GM23338 (cell line): ENCODE results near the gene RELN. TPM values are rescaled to one million over a fixed set of nuclear protein-coding genes. Genes with fewer than 3 reads are reported as not detected.

Experiments
- ATAC-seq: fragments of 200-7000 bp; cut with Tn5 transposase; 3 replicates; pipeline ENCODE4 v1.9.1; 2020
- DNase-seq: peaks from one replicate; pipeline ENCODE4 v3.0.0-alpha.2; 2015; ENCODE audit warnings: low spot score
- H2AFZ ChIP-seq: fragments of 200-600 bp; sonication (generic); 2 replicates; pipeline ENCODE4 v1.8.0; 2016; ENCODE audit warnings: antibody characterized with exemption, mild to moderate bottlenecking, moderate library complexity
- H3F3A ChIP-seq: fragments of 200-600 bp; sonication (generic); replicated peaks from 2 replicates; pipeline ENCODE4 v1.8.0; 2017; ENCODE audit warnings: antibody characterized with exemption, mixed run types, low read depth
- H3K27ac ChIP-seq: fragments of 200-600 bp; sonication (generic); 2 replicates; pipeline ENCODE4 v1.6.1; 2016; ENCODE audit warnings: low read depth
- H3K27me3 ChIP-seq: fragments of 200-600 bp; sonication (generic); 2 replicates; pipeline ENCODE4 v1.8.0; 2016; ENCODE audit warnings: mild to moderate bottlenecking, mixed run types, moderate library complexity; ENCODE audit not compliant: insufficient read depth
- H3K36me3 ChIP-seq: fragments of 200-600 bp; sonication (generic); 2 replicates; pipeline ENCODE4 v1.8.0; 2016; ENCODE audit warnings: mild to moderate bottlenecking; ENCODE audit not compliant: insufficient read depth
- H3K4me1 ChIP-seq: fragments of 200-600 bp; sonication (generic); 2 replicates; pipeline ENCODE4 v1.8.0; 2016; ENCODE audit warnings: mild to moderate bottlenecking, moderate library complexity; ENCODE audit not compliant: insufficient read depth
- H3K4me2 ChIP-seq: fragments of 200-600 bp; sonication (generic); 2 replicates; pipeline ENCODE4 v1.7.1; 2017; ENCODE audit warnings: mixed run types
- H3K4me3 ChIP-seq: fragments of 200-600 bp; sonication (generic); 2 replicates; pipeline ENCODE4 v1.6.1; 2016; ENCODE audit warnings: mixed run types
- H3K79me2 ChIP-seq: fragments of 200-600 bp; sonication (generic); replicated peaks from 2 replicates; pipeline ENCODE4 v1.8.0; 2017; ENCODE audit warnings: mild to moderate bottlenecking; ENCODE audit not compliant: insufficient read depth
- H3K9me2 ChIP-seq: fragments of 200-600 bp; sonication (generic); 2 replicates; pipeline ENCODE4 v1.8.0; 2017; ENCODE audit not compliant: insufficient read depth
- H4K20me1 ChIP-seq: fragments of 200-600 bp; sonication (generic); replicated peaks from 2 replicates; pipeline ENCODE4 v1.8.0; 2017; ENCODE audit warnings: mild to moderate bottlenecking; ENCODE audit not compliant: insufficient read depth
- H3K27ac Mint-ChIP-seq: 2 replicates; pipeline ENCODE4 v1.8.0; 2020; ENCODE audit warnings: inconsistent platforms, mild to moderate bottlenecking, moderate library complexity, mixed read lengths
- H3K27me3 Mint-ChIP-seq: 3 replicates; pipeline ENCODE4 v1.8.0; 2022; ENCODE audit warnings: low read depth, mild to moderate bottlenecking, moderate library complexity, mixed read lengths, inconsistent platforms; ENCODE audit not compliant: insufficient read depth, poor library complexity
- H3K36me3 Mint-ChIP-seq: 3 replicates; pipeline ENCODE4 v1.8.0; 2021; ENCODE audit warnings: low read depth, mild to moderate bottlenecking, inconsistent platforms, moderate library complexity, mixed read lengths
- H3K4me1 Mint-ChIP-seq: 3 replicates; pipeline ENCODE4 v1.8.0; 2020; ENCODE audit warnings: mild to moderate bottlenecking, inconsistent platforms, mixed read lengths
- H3K4me3 Mint-ChIP-seq: 3 replicates; pipeline ENCODE4 v1.8.0; 2021; ENCODE audit warnings: moderate library complexity, mild to moderate bottlenecking, inconsistent platforms, mixed read lengths
- H3K9me3 Mint-ChIP-seq: 3 replicates; pipeline ENCODE4 v1.8.0; 2020; ENCODE audit warnings: moderate library complexity, mild to moderate bottlenecking, inconsistent platforms, mixed read lengths
- CREB1 ChIP-seq: fragments of 250-450 bp; sonication (Bioruptor Pico); IDR thresholded peaks from 2 replicates; pipeline ENCODE4 v1.5.0; 2020; ENCODE audit warnings: low read depth, mild to moderate bottlenecking, moderate library complexity
- CTCF ChIP-seq, 2 experiments: fragments of 200-600 bp in 1 of 2; sonication (generic) in 1 of 2; conservative IDR thresholded peaks; 2 replicates each; pipeline versions ENCODE4 v1.5.1 to v1.6.1; 2016 to 2017; ENCODE audit warnings: antibody characterized with exemption in 2 of 2, low read depth in 2 of 2, mild to moderate bottlenecking in 2 of 2, moderate library complexity in 1 of 2
- ETS1 ChIP-seq: IDR thresholded peaks from 2 replicates; pipeline ENCODE4 v1.6.1; 2016; ENCODE audit warnings: antibody characterized with exemption
- EZH2 ChIP-seq: fragments of 200-600 bp; sonication (generic); IDR thresholded peaks from one replicate; pipeline ENCODE4 v1.8.0; 2017; ENCODE audit warnings: antibody characterized with exemption, mild to moderate bottlenecking, low read depth; ENCODE audit not compliant: unreplicated experiment
- JUNB ChIP-seq: IDR thresholded peaks from one replicate; pipeline ENCODE4 v1.6.1; 2016; ENCODE audit warnings: antibody characterized with exemption; ENCODE audit not compliant: unreplicated experiment
- POLR2AphosphoS5 ChIP-seq: IDR thresholded peaks from 2 replicates; pipeline ENCODE4 v1.6.1; 2016; ENCODE audit warnings: antibody characterized with exemption, low read depth
- REST ChIP-seq: IDR thresholded peaks from one replicate; pipeline ENCODE4 v1.6.1; 2018; ENCODE audit warnings: antibody characterized with exemption; ENCODE audit not compliant: unreplicated experiment
- STAT1 ChIP-seq: IDR thresholded peaks from one replicate; pipeline ENCODE4 v1.6.1; 2016; ENCODE audit warnings: antibody characterized with exemption; ENCODE audit not compliant: unreplicated experiment
- ZNF331 ChIP-seq: fragments of 250-450 bp; sonication (Bioruptor Pico); IDR thresholded peaks from 2 replicates; pipeline ENCODE4 v1.5.0; 2020; ENCODE audit warnings: low read depth, mild to moderate bottlenecking, moderate library complexity
- polyA plus RNA-seq: library from polyadenylated mRNA; unstranded; fragments of >200 nt; fragmentation: Nextera tagmentation; extraction: Ambion mirVana; gene quantifications from 2 replicates; pipeline ENCODE4 v1.2.1, GENCODE V29; 2016
- total RNA-seq: library from RNA; depleted of rRNA; stranded (reverse); fragments of >200 nt; shearing (Covaris generic); gene quantifications from 2 replicates; pipeline ENCODE4 v1.2.3, GENCODE V29; 2014

Gene RELN
- total and polyA plus RNA-seq, 2 experiments from 2014 or later, result 0.10 to 0.76 TPM

- no peak overlapping the region for H3K27ac Mint-ChIP-seq
- no peaks in the 10 kb centered on the region for H3K27me3 ChIP-seq
Observed at GRCh38 chr7:103922407-103922806, 67.1 kb downstream of the RELN start.

GRCh38 chr7:103921692-103922091 lies 67.8 kb downstream of the RELN start:
- H3K36me3 Mint-ChIP-seq, result no peaks in the 10 kb centered on the region
- Histone ChIP-seq H2AFZ (no peak overlapping the region), H3K4me1 (no peaks in the 10 kb centered on the region), H3K9me2 (no peaks in the 10 kb centered on the region), H4K20me1 (no peaks in the 10 kb centered on the region), H3K4me3 (no peak overlapping the region), H3K27ac (no peak overlapping the region), H3K4me2 (no peak overlapping the region), H3K36me3 (no peaks in the 10 kb centered on the region), H3F3A (no peaks in the 10 kb centered on the region), H3K27me3 (no peaks in the 10 kb centered on the region), H3K79me2 (no peaks in the 10 kb centered on the region)
- peaks cover 12% of the 10 kb centered on the region for H3K4me1 Mint-ChIP-seq
- DNase-seq (peak; percentile 14), ATAC-seq (peak; percentile 93)
- no peak overlapping the region for H3K4me3 Mint-ChIP-seq
- no peak overlapping the region for H3K27ac Mint-ChIP-seq
- no peaks in the 10 kb centered on the region for H3K9me3 Mint-ChIP-seq
- TF ChIP-seq EZH2, result no peak
- no peak for TF ChIP-seq ETS1
- no peak for TF ChIP-seq STAT1
- no peak for TF ChIP-seq CTCF (conservative IDR thresholded peaks at IDR 0.05; ENCODE audit: low read depth in 2 of 2)
- no peak for TF ChIP-seq ZNF331
- TF ChIP-seq POLR2AphosphoS5, result no peak
- peaks cover 1% of the 10 kb centered on the region for H3K27me3 Mint-ChIP-seq

More at GRCh38 chr7:103922407-103922806, 67.1 kb downstream of the RELN start:
- Histone ChIP-seq H3K4me1 (no peaks in the 10 kb centered on the region), H2AFZ (no peak overlapping the region), H3K36me3 (no peaks in the 10 kb centered on the region), H3K4me2 (no peak overlapping the region), H3K27ac (no peak overlapping the region), H3K4me3 (no peak overlapping the region), H3K9me2 (no peaks in the 10 kb centered on the region), H3F3A (no peaks in the 10 kb centered on the region), H4K20me1 (no peaks in the 10 kb centered on the region), H3K79me2 (no peaks in the 10 kb centered on the region)
- TF ChIP-seq CREB1 (CRISPR knock-in tag), result no peak
- no peak for TF ChIP-seq ZNF331
- TF ChIP-seq ETS1, result no peak
- TF ChIP-seq REST, result no peak
- no peak for TF ChIP-seq JUNB
- Mint-ChIP-seq H3K4me1 (peaks cover 12% of the 10 kb centered on the region), H3K9me3 (no peaks in the 10 kb centered on the region), H3K4me3 (no peak overlapping the region), H3K36me3 (no peaks in the 10 kb centered on the region), H3K27me3 (peaks cover 1% of the 10 kb centered on the region)
- DNase-seq (no peak), ATAC-seq (no peak)
